ENCODE data around the gene PIP4K2A.

DNA sequence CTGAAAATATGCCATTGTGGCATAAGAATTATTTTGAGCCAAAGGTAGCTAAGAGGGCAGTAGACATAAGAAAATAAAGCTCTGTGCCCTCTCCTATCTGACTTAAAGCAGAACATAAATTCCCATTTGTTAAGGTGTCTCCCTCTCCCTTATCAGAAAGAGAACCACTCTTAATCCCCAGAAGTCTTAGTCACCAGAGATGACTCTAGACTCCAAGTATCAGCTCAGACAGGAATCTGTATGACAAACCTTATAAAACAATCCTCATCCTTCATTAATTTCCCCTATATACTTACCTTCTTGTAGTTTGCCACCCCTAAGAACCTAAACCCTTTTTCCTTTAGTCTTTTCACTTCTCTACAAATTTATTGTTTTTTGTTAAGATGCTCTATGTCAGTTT, 21.8 kb upstream of the PIP4K2A start:
- TF ChIP-seq POLR2AphosphoS5 (IDR thresholded peaks at IDR 0.05; ENCODE audit: borderline replicate concordance, low read depth, low read length) (no peak), EZH2 (IDR thresholded peaks at IDR 0.05) (no peak), FOXP2 (optimal IDR thresholded peaks at IDR 0.05; ENCODE audit: control extremely low read depth, extremely low read length, insufficient read depth) (no peak)

Data from SK-N-MC (cell line).